ENCODE results near the gene NPY4R. TPM values are rescaled to one million over a fixed set of nuclear protein-coding genes. Genes with fewer than 3 reads are reported as not detected.
"Not testable (repeated sequence)": the region's sequence is repeated elsewhere in the genome, so short reads cannot be mapped to it uniquely, and the experiment has no call there.

NPY4R gene
- total RNA-seq, 2 experiments from 2014 or later = not detected

GRCh38 chr10:46474746-46475320 is 9.1 kb upstream of the NPY4R start:
- CTCF ChIA-PET; H3K4me1 Mint-ChIP-seq; H3K4me3 Mint-ChIP-seq; DNase-seq; H3K9me3 Mint-ChIP-seq (ENCODE audit: low read depth); H3K27ac Mint-ChIP-seq; H3K27me3 Mint-ChIP-seq; H3K36me3 Mint-ChIP-seq; ATAC-seq: not testable (repeated sequence)

- H3K9me3 Mint-ChIP-seq (ENCODE audit: low read depth); H3K4me1 Mint-ChIP-seq; CTCF ChIA-PET; H3K36me3 Mint-ChIP-seq; H3K4me3 Mint-ChIP-seq; ATAC-seq; DNase-seq; H3K27ac Mint-ChIP-seq; H3K27me3 Mint-ChIP-seq: not testable (repeated sequence)
Observed at GRCh38 chr10:46473758-46474157, 8.0 kb upstream of the NPY4R start.

GRCh38 chr10:46470134-46470533 is 4.4 kb upstream of the NPY4R start:
- DNase-seq; ATAC-seq; CTCF ChIA-PET; H3K36me3 Mint-ChIP-seq; H3K4me3 Mint-ChIP-seq; H3K4me1 Mint-ChIP-seq; H3K27ac Mint-ChIP-seq; H3K27me3 Mint-ChIP-seq; H3K9me3 Mint-ChIP-seq (ENCODE audit: low read depth): not testable (repeated sequence)

DNA sequence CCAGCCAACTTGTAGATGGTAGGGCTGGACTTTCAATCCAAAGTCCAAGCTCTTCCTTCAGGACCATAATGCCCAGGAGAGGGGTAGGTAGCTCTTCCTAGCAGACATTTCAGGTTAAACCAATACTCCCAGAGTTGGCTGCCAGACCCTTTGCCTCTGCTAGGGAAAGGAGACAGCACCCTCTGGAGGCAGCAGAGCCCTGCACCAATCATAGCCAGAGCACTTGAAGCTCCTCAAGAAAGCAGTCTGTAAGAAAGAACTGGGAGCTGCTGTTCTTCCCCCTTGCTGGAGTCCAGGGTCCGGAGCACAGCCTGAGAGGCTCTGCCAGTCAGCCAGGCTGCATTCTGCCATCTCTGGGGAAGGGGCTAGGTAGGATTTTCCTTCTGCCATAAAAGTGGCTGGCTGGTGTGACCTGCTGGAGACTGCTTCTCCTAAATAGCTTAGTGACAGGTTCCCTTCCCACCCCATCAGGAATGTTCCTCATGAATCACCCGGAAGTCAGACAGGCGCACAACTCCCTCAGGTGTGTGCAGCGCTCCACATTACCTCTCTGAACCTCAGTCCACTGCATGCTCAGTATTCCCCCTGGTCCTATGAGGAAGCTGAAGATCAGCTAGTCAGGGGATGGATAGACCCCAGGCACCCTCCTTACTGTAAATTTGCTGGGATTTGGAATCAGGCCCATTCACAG is 2.5 kb upstream of the NPY4R start:
- H3K4me1 Mint-ChIP-seq; H3K4me3 Mint-ChIP-seq; H3K36me3 Mint-ChIP-seq; CTCF ChIA-PET; H3K27me3 Mint-ChIP-seq; H3K27ac Mint-ChIP-seq; DNase-seq; H3K9me3 Mint-ChIP-seq (ENCODE audit: low read depth): not testable (repeated sequence)
- ATAC-seq = peak; percentile 47

DNA sequence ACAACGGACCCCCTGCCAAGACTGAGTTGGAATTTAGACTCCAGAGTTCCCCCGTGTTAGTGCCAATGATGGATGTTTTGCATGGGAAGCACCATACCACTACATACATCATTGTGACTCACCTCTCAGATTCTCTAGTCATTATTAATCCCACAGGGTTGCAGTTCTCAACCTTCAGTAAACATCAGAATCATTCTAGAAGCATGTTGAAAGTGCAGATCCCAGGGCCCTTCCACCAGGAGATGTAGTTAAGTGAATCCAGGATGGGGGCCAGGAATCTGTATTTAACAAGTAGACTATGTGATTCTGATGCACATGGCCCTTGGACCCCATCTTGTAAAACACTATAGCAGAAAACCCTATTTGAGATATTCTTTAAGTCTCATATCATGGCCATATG is 2.1 kb downstream of the NPY4R start:
- CTCF ChIA-PET; H3K4me1 Mint-ChIP-seq; H3K9me3 Mint-ChIP-seq (ENCODE audit: low read depth); H3K27ac Mint-ChIP-seq; H3K36me3 Mint-ChIP-seq; H3K27me3 Mint-ChIP-seq; ATAC-seq; DNase-seq; H3K4me3 Mint-ChIP-seq: not testable (repeated sequence)

GRCh38 chr10:46462276-46462675 is 3.5 kb downstream of the NPY4R start:
- H3K27ac Mint-ChIP-seq; CTCF ChIA-PET; H3K27me3 Mint-ChIP-seq; H3K4me1 Mint-ChIP-seq; ATAC-seq; H3K4me3 Mint-ChIP-seq; H3K36me3 Mint-ChIP-seq; DNase-seq; H3K9me3 Mint-ChIP-seq (ENCODE audit: low read depth): not testable (repeated sequence)

GRCh38 chr10:46459579-46459978 is 6.2 kb downstream of the NPY4R start:
- H3K9me3 Mint-ChIP-seq (ENCODE audit: low read depth); ATAC-seq; DNase-seq; H3K27me3 Mint-ChIP-seq; H3K27ac Mint-ChIP-seq; H3K4me3 Mint-ChIP-seq; H3K36me3 Mint-ChIP-seq; CTCF ChIA-PET; H3K4me1 Mint-ChIP-seq: not testable (repeated sequence)

- ATAC-seq; H3K27me3 Mint-ChIP-seq; CTCF ChIA-PET; H3K9me3 Mint-ChIP-seq (ENCODE audit: low read depth); H3K4me3 Mint-ChIP-seq; DNase-seq; H3K36me3 Mint-ChIP-seq; H3K27ac Mint-ChIP-seq; H3K4me1 Mint-ChIP-seq: not testable (repeated sequence)
Observed at GRCh38 chr10:46457071-46457470, 8.7 kb downstream of the NPY4R start.

DNA sequence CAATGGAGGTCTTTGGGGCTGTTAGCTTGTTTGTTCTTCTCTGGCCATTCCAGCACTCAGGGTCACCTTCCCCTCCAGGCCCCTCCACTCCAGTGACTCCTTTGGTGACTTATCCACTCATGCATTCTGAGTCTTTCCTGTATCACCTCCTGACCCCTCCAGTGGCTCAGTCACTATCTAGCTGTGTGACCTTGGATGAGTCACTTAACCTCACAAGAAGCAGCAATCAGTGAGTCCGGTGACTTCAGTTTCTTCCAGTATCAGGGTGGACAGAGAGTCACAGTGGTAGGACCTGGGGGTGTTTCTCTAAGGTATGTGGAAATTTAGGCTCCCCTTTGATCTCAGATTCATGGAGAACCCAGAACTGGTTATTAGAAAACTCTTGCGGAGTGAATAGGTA is 9.8 kb downstream of the NPY4R start:
- H3K4me1 Mint-ChIP-seq; H3K27ac Mint-ChIP-seq; CTCF ChIA-PET; H3K36me3 Mint-ChIP-seq; ATAC-seq; H3K4me3 Mint-ChIP-seq; DNase-seq; H3K27me3 Mint-ChIP-seq; H3K9me3 Mint-ChIP-seq (ENCODE audit: low read depth): not testable (repeated sequence)

DNA sequence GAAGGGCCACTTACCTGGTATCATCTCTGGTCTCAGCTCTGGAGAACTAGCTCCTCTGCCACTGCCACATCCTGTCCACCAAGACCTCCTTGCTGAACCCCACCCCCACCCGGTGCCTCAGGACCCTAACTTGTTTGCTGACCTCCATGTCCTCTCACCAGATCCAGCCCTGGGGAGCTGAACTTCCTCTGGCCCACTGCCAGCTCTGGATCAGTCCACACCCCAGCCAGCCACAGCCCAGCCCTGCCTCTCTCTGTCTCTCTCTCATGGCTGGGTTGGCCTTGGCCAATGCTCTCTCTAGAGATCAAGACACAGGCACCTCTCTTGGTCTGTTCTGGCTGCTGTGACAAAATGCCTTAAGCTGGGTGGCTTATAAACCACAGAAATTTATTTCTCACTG is 14.4 kb downstream of the NPY4R start:
- CTCF ChIA-PET; ATAC-seq; H3K9me3 Mint-ChIP-seq (ENCODE audit: low read depth); H3K27me3 Mint-ChIP-seq; DNase-seq; H3K27ac Mint-ChIP-seq; H3K4me1 Mint-ChIP-seq; H3K4me3 Mint-ChIP-seq; H3K36me3 Mint-ChIP-seq: not testable (repeated sequence)

DNA sequence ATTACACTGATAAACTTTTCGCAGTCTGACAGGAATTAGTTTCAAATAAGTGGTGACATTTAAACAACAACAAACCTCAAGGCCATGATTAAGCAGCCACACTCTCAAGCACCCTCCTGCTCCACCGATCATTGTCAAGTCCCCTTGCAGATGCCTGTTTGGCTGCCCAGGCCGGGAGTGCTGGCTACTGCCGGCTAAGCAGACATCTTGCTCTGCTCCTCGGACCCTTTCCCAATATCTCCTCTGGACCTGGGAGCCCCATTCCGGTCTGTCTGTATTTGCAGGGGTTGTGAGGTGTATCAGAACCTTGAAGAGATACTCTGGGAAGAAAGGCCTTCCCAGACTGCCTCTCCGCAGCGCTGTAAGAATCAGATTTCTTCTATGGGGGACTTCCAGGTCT is 14.9 kb downstream of the NPY4R start:
- H3K27me3 Mint-ChIP-seq; H3K27ac Mint-ChIP-seq; H3K9me3 Mint-ChIP-seq (ENCODE audit: low read depth); H3K4me3 Mint-ChIP-seq; H3K4me1 Mint-ChIP-seq; DNase-seq; H3K36me3 Mint-ChIP-seq; CTCF ChIA-PET; ATAC-seq: not testable (repeated sequence)

DNA sequence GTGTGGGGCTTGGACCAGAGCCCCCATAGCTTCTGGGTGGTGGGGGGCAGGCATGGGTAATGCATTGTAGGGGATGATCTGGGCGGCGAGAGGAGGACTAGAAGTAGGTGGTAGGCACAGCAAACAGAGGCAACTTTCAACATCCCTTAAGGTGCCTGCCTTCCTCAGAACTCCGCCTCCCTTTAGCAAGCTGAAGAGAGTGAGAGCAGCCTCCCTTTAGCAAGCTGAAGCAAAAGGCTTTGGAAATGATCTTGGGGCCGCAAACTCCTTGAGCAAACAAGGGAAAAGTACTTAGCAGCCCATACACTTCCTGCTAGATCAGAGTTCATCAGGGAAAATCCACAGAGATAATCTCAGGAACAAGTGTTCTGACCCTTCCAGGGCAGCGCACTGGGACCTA is 18.3 kb downstream of the NPY4R start:
- ATAC-seq; H3K27me3 Mint-ChIP-seq; H3K9me3 Mint-ChIP-seq (ENCODE audit: low read depth); H3K36me3 Mint-ChIP-seq; CTCF ChIA-PET; DNase-seq; H3K4me3 Mint-ChIP-seq; H3K4me1 Mint-ChIP-seq; H3K27ac Mint-ChIP-seq: not testable (repeated sequence)

DNA sequence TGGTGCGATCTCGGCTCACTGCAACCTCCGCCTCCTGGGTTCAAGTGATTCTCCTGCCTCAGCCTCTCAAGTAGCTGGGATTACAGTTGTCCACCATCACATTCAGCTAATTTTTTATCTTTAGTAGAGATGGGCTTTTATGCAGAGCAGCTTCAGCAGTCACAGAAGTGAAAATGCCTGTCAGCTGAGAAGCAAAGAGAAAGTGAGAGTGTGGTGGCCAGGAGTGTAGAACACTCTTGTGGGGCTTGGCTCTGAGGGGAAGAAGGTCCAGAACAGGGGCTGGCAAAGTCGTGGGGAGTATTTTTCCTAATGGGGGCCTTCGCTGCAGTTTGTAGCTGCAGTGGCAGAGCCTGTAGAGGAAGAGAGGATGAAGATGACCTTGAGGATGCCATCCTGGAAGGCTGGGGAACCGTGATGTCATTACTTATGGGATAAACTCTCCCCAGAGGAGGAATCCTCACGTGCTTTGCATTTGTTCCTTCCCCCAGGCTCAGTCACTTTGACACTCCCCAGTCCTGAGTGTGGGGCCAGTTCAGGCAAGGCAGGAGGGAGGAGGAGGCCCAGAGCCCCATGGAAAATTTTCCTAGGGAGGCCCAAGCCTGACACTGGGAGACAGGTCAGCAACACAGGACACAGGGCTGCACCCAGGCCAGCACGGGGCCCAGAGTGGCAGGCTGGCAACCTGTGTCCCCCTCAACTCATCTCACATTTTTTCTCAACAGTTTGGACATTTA is 20.2 kb downstream of the NPY4R start:
- DNase-seq; ATAC-seq; H3K27ac Mint-ChIP-seq; H3K4me3 Mint-ChIP-seq; CTCF ChIA-PET; H3K9me3 Mint-ChIP-seq (ENCODE audit: low read depth); H3K36me3 Mint-ChIP-seq; H3K4me1 Mint-ChIP-seq; H3K27me3 Mint-ChIP-seq: not testable (repeated sequence)

DNA sequence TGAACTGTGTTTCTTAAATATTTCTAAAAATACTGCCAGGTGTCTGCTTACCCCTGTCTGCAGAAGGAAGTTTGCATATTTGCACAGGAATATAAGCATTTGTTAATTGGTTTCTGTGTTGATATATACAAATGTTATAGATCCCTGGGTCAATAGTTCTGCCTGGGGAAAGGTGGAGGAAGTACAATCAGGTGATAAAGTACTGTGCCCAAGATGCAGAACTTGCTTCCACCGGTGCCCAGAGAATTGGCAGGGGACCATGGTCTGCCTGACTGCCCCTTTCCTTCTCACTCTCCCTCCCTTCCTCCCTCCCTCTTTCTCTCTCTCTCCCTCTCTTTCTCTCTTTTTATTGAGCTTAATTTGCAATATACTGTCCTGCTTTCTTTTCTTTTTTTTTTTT is 22.3 kb downstream of the NPY4R start:
- H3K9me3 Mint-ChIP-seq (ENCODE audit: low read depth); H3K4me1 Mint-ChIP-seq: not testable (repeated sequence)

More for the DNA sequence above, 22.3 kb downstream of the NPY4R start:
- ATAC-seq, H3K27me3 Mint-ChIP-seq, H3K36me3 Mint-ChIP-seq, CTCF ChIA-PET, H3K27ac Mint-ChIP-seq, H3K4me3 Mint-ChIP-seq, DNase-seq: not testable (repeated sequence)

Measured in activated CD8-positive, alpha-beta memory T cell treated with anti-CD3 and anti-CD28 coated beads, Interleukin-2, amount 10 ng/mL, durations not matched to agents 7 days and 5 days (primary cell).